Ascending aorta (tissue), 2 donors: ENCODE data around the gene SLCO3A1. TPM values are rescaled to one million over a fixed set of nuclear protein-coding genes. Genes with fewer than 3 reads are reported as not detected.

Source experiments
- DNase-seq, 2 donors: peaks; one replicate each; pipeline ENCODE4 v3.0.0-alpha.2; 2019; ENCODE audit warnings: low spot score in 2 of 2
- H3K27ac ChIP-seq, 2 donors: fragments of 200-600 bp; sonication (generic); one replicate each; pipeline ENCODE4 v1.5.1; 2016 to 2017; ENCODE audit warnings: mild to moderate bottlenecking in 1 of 2
- H3K27me3 ChIP-seq: fragments of 200-600 bp; sonication (generic); one replicate; pipeline ENCODE4 v1.5.1; 2017
- H3K36me3 ChIP-seq, 2 donors: fragments of 200-600 bp; sonication (generic); one replicate each; pipeline ENCODE4 v1.5.1; 2016
- H3K4me1 ChIP-seq, 2 donors: fragments of 200-600 bp; sonication (generic); one replicate each; pipeline ENCODE4 v1.5.1; 2016 to 2017; ENCODE audit warnings: mild to moderate bottlenecking in 1 of 2
- H3K4me3 ChIP-seq, 2 donors: fragments of 200-600 bp; sonication (generic); one replicate each; pipeline ENCODE4 v1.5.1; 2016 to 2017; ENCODE audit warnings: mild to moderate bottlenecking in 1 of 2
- H3K9me3 ChIP-seq, 2 donors: fragments of 200-600 bp; sonication (generic); one replicate each; pipeline ENCODE4 v1.5.1; 2016
- CTCF ChIP-seq, 3 experiments: fragments of 200-600 bp in 2 of 3; fragments of 450-650 bp in 1 of 3; sonication (generic) in 2 of 3; IDR thresholded peaks; one replicate each; pipeline ENCODE4 v1.5.1; 2016 to 2019; ENCODE audit warnings: antibody characterized with exemption in 3 of 3, mild to moderate bottlenecking in 1 of 3, moderate library complexity in 1 of 3
- intact Hi-C: fragments of 100-400 bp; cut with DNase I; formaldehyde crosslinking; loops from one replicate; pipeline ENCODE4 v1.15.1; 2023
- total RNA-seq: library from RNA; depleted of rRNA; stranded (reverse); fragments of >200 nt; gene quantifications from one replicate; pipeline ENCODE4 v1.1.0, GENCODE V29; 2016

SLCO3A1 gene
- total RNA-seq, 1 donor from 2014 or later: 53.2 TPM

GRCh38 chr15:91941871-91942658, 88.6 kb downstream of the SLCO3A1 start:
- H3K9me3 ChIP-seq: no peaks in the 10 kb centered on the region
- H3K36me3 ChIP-seq: no peaks in the 10 kb centered on the region
- no peaks in the 10 kb centered on the region for H3K27me3 ChIP-seq
- H3K4me3 ChIP-seq: no peak overlapping the region
- no peak for DNase-seq
- H3K4me1 ChIP-seq: peaks cover 9 to 53% of the 10 kb centered on the region in 2 donors
- intact Hi-C loops: loop anchor here (2.0 to 5.0 kb wide), 2 partner anchors 89 to 135 kb away; partner anchors contain the start of gene SLCO3A1
- H3K27ac ChIP-seq: peak overlapping the region in 1 of 2 donors; percentile 40
- TF ChIP-seq CTCF (IDR thresholded peaks at IDR 0.05): no peak

GRCh38 chr15:91942720-91943394, 89.3 kb downstream of the SLCO3A1 start:
- Histone ChIP-seq H3K27me3 (no peaks in the 10 kb centered on the region), H3K36me3 (no peaks in the 10 kb centered on the region), H3K4me3 (peak overlapping the region; percentile 2 to 18), H3K9me3 (no peaks in the 10 kb centered on the region), H3K4me1 (peaks cover 12 to 57% of the 10 kb centered on the region in 2 donors), H3K27ac (peak overlapping the region; percentile 12 to 40)
- DNase-seq: peak; percentile 51 to 90
- intact Hi-C loops: loop anchor here (5.0 kb wide), 1 partner anchor 134 kb away; no protein-coding TSS in a partner anchor
- no peak for TF ChIP-seq CTCF (IDR thresholded peaks at IDR 0.05)

GRCh38 chr15:91944331-91944730, 90.8 kb downstream of the SLCO3A1 start:
- Histone ChIP-seq H3K27ac (peak overlapping the region in 1 of 2 donors; percentile 26), H3K36me3 (no peaks in the 10 kb centered on the region), H3K9me3 (no peaks in the 10 kb centered on the region), H3K4me3 (no peak overlapping the region), H3K4me1 (peaks cover 14 to 67% of the 10 kb centered on the region in 2 donors), H3K27me3 (no peaks in the 10 kb centered on the region)
- no peak for DNase-seq
- TF ChIP-seq CTCF (IDR thresholded peaks at IDR 0.05): no peak
- intact Hi-C loops: loop anchor here (5.0 kb wide), 1 partner anchor 133 kb away; no protein-coding TSS in a partner anchor

GRCh38 chr15:91945385-91945784, 91.9 kb downstream of the SLCO3A1 start:
- peaks cover 14 to 61% of the 10 kb centered on the region in 2 donors for H3K4me1 ChIP-seq
- no peaks in the 10 kb centered on the region for H3K27me3 ChIP-seq
- no peaks in the 10 kb centered on the region for H3K9me3 ChIP-seq
- intact Hi-C loops: no loop called here
- peak overlapping the region in 1 of 2 donors; percentile 69 for H3K27ac ChIP-seq
- DNase-seq: no peak
- no peaks in the 10 kb centered on the region for H3K36me3 ChIP-seq
- H3K4me3 ChIP-seq: no peak overlapping the region
- no peak for TF ChIP-seq CTCF (IDR thresholded peaks at IDR 0.05)

- no peak for TF ChIP-seq CTCF (IDR thresholded peaks at IDR 0.05)
- Histone ChIP-seq H3K27me3 (no peaks in the 10 kb centered on the region), H3K4me3 (no peak overlapping the region), H3K36me3 (no peaks in the 10 kb centered on the region), H3K4me1 (peaks cover 14 to 59% of the 10 kb centered on the region in 2 donors), H3K27ac (peak overlapping the region; percentile 18 to 69), H3K9me3 (no peaks in the 10 kb centered on the region)
- DNase-seq: no peak
- intact Hi-C loops: no loop called here
Measured at GRCh38 chr15:91946075-91946474, 92.6 kb downstream of the SLCO3A1 start.
